IgD-negative memory B cell (primary cell): ENCODE results near the gene TIFAB. TPM values are rescaled to one million over a fixed set of nuclear protein-coding genes. Genes with fewer than 3 reads are reported as not detected.

Experiments used
- H3K27ac Mint-ChIP-seq, 3 donors: one replicate each; pipeline ENCODE4 v1.8.0; 2020 to 2022; ENCODE audit warnings: mild to moderate bottlenecking in 3 of 3, mixed read lengths in 3 of 3, moderate library complexity in 1 of 3
- H3K27me3 Mint-ChIP-seq: one replicate; pipeline ENCODE4 v1.8.0; 2021; ENCODE audit warnings: mixed read lengths
- H3K36me3 Mint-ChIP-seq: one replicate; pipeline ENCODE4 v1.8.0; 2020; ENCODE audit warnings: mild to moderate bottlenecking, mixed read lengths
- H3K4me1 Mint-ChIP-seq, 3 donors: one replicate each; pipeline ENCODE4 v1.8.0; 2020 to 2022; ENCODE audit warnings: mixed read lengths in 3 of 3, mild to moderate bottlenecking in 1 of 3
- H3K4me3 Mint-ChIP-seq, 4 donors: one replicate each; pipeline ENCODE4 v1.8.0; 2020 to 2022; ENCODE audit warnings: mild to moderate bottlenecking in 4 of 4, mixed read lengths in 4 of 4, moderate library complexity in 3 of 4
- H3K9me3 Mint-ChIP-seq, 3 donors: one replicate each; pipeline ENCODE4 v1.8.0; 2020 to 2021; ENCODE audit warnings: mixed read lengths in 3 of 3, mild to moderate bottlenecking in 1 of 3
- polyA plus RNA-seq: library from polyadenylated mRNA; unstranded; fragments of 300-500 nt; fragmentation: Illumina TruSeq; gene quantifications from one replicate; pipeline ENCODE4 v1.2.3, GENCODE V29; 2021

The TIFAB gene
- polyA plus RNA-seq, 1 donor from 2014 or later: not detected

DNA sequence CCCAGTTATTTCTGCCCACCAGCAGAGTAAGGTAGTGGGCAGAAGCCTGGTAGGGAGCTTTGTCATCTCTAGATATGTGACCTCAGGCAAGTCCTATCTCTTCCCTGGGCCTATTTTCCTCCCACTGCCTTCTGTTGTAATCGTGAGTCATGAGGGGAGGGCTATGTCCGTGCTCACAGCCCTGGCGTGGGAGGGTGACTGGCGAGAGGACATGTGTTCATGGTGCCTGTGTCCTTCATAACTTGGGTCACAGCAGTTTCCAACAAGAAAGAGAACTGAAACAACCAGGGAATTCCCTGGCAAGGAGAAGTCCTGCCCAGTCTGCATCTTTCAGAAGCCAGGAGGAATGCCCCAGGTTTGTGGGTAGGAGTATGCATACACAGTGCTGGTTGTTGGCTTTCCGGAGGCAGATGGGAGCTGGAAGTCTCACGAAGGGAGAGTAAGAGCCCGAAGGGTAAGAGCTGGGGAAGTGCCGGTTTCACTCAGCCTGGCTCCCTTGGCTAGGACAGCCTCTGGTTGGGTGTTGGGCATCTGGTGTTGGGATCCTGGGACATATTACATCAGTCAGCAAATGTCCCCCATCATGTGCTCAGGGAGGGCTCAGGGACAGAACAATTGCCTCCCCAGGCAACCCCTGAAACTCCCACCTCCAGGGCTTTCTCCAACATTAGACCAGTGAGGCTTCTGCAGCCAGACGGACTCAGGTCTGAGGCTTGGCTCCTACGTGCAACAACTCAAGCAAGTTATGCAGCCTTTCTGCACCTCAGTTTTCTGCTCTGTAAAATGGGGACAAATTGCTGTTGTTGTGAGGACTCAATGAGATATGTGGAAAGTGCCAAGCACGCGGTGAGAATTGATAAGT lies 4.3 kb upstream of the TIFAB start:
- Mint-ChIP-seq H3K27ac (no peak overlapping the region), H3K27me3 (peaks cover 18% of the 10 kb centered on the region), H3K4me3 (peak overlapping the region in 1 of 4 donors; percentile 39)

DNA sequence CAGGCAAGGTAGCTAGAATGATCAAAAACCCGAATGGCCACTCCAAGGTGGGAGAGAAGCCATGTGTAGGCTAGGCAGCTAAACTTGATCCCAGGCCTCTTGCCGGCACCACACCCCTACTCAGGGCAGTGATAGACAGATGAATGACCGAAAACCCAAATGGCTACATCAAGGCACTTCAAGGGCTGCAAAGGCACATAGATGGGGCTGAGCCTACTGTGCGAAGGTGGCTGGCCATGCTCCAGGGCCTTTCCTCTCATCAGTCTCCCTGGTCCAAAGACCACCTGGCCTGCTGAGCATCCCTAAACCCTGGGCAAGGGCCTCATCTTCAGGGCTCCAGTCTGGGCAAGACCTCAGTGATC lies 3.7 kb upstream of the TIFAB start:
- Mint-ChIP-seq H3K36me3 (peaks cover 5% of the 10 kb centered on the region), H3K27ac (no peak overlapping the region), H3K27me3 (peaks cover 16% of the 10 kb centered on the region), H3K4me1 (peaks cover 0 to 5% (median 4%) of the 10 kb centered on the region in 3 donors), H3K4me3 (no peak overlapping the region), H3K9me3 (peaks cover 0 to 1% (median 0%) of the 10 kb centered on the region in 3 donors)

More for the DNA sequence above, 4.3 kb upstream of the TIFAB start:
- peaks cover 0 to 5% (median 4%) of the 10 kb centered on the region in 3 donors for H3K4me1 Mint-ChIP-seq
- peaks cover 0 to 1% (median 0%) of the 10 kb centered on the region in 3 donors for H3K9me3 Mint-ChIP-seq
- peaks cover 5% of the 10 kb centered on the region for H3K36me3 Mint-ChIP-seq

DNA sequence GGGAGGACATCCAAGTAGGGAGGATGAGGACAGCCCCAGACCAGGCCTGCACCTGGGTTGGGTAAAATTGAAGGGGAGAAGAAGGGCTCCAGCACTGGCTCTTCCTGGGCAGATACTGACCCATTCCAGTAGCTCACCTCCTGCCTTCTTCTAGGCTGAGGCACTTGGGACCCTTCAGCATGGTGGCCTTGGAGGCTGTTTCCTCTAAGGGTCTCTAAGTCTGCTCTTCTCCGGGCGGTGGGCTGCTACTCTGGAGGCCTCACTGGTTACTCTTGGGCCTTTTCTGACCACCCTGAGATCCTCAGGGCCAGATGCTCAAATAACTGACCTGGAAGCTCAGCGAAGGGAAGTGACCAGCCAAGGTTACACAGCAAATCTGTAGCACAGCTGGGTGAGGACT lies 2.8 kb upstream of the TIFAB start:
- H3K4me1 Mint-ChIP-seq: peaks cover 0 to 5% (median 4%) of the 10 kb centered on the region in 3 donors
- peaks cover 5% of the 10 kb centered on the region for H3K36me3 Mint-ChIP-seq
- peak overlapping the region in 1 of 3 donors; percentile 57 for H3K27ac Mint-ChIP-seq
- H3K9me3 Mint-ChIP-seq: peaks cover 0 to 1% (median 0%) of the 10 kb centered on the region in 3 donors
- H3K27me3 Mint-ChIP-seq: peaks cover 17% of the 10 kb centered on the region
- H3K4me3 Mint-ChIP-seq: no peak overlapping the region

DNA sequence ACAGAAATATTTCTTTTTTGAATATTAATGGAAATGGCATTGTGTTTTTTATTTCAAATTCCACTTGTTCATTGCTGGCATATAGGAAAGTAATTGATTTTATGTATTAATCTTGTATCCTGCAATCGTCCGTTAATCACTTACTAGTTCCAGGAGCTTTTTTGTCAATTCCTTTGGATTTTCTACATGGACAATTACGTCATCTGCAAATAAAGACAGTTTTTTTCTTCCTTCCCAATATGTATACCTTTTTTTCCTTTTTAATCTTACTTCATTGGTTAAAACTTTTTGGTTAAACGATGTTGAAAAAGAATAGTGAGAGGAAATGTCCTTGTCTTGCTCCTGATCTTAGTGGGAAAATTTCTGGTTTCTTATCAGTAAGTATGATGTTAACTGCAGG lies 1.5 kb upstream of the TIFAB start:
- Mint-ChIP-seq H3K4me3 (no peak overlapping the region), H3K36me3 (peaks cover 5% of the 10 kb centered on the region), H3K27me3 (peaks cover 10% of the 10 kb centered on the region), H3K27ac (no peak overlapping the region), H3K4me1 (peaks cover 0 to 5% (median 4%) of the 10 kb centered on the region in 3 donors), H3K9me3 (no peaks in the 10 kb centered on the region)

- no peak overlapping the region for H3K4me3 Mint-ChIP-seq
- H3K4me1 Mint-ChIP-seq: peaks cover 0 to 5% (median 4%) of the 10 kb centered on the region in 3 donors
- peaks cover 0 to 4% (median 0%) of the 10 kb centered on the region in 3 donors for H3K9me3 Mint-ChIP-seq
- peaks cover 13% of the 10 kb centered on the region for H3K27me3 Mint-ChIP-seq
- H3K27ac Mint-ChIP-seq: no peak overlapping the region
- H3K36me3 Mint-ChIP-seq: peaks cover 5% of the 10 kb centered on the region
Observed at GRCh38 chr5:135451581-135452320, 400 bp downstream of the TIFAB start.

- Mint-ChIP-seq H3K4me3 (no peak overlapping the region), H3K36me3 (peaks cover 5% of the 10 kb centered on the region), H3K9me3 (peaks cover 0 to 4% (median 0%) of the 10 kb centered on the region in 3 donors), H3K4me1 (peaks cover 0 to 2% (median 0%) of the 10 kb centered on the region in 3 donors), H3K27me3 (peaks cover 11% of the 10 kb centered on the region), H3K27ac (no peak overlapping the region)
Observed at GRCh38 chr5:135450952-135451351, 1.2 kb downstream of the TIFAB start.

- peaks cover 2% of the 10 kb centered on the region for H3K36me3 Mint-ChIP-seq
- H3K27me3 Mint-ChIP-seq: peaks cover 13% of the 10 kb centered on the region
- H3K4me3 Mint-ChIP-seq: no peak overlapping the region
- H3K9me3 Mint-ChIP-seq: peaks cover 0 to 4% (median 0%) of the 10 kb centered on the region in 3 donors
- no peak overlapping the region for H3K27ac Mint-ChIP-seq
- H3K4me1 Mint-ChIP-seq: peaks cover 0 to 2% (median 0%) of the 10 kb centered on the region in 3 donors
Observed at GRCh38 chr5:135450336-135450735, 1.8 kb downstream of the TIFAB start.

DNA sequence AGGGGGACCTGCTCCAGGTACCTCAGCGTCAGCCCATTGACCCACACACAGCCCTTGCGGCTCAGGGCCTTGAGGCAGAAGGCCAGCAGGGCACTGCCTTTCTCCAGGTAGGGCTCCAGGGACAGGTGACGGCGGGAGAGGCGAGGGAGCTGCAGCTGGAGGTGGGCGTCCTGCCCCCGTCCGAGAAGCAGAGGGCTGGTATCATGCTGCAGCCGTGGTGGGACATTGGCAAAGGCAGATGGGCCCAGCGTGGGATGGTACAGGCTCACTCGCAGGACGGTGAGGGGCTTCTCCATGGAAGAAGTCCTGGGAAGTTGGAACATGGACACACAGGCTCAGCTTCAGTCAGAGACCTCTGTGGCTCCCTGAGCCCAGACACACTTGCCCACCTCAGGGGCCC lies 2.5 kb downstream of the TIFAB start:
- peaks cover 0 to 4% (median 0%) of the 10 kb centered on the region in 3 donors for H3K9me3 Mint-ChIP-seq
- H3K4me1 Mint-ChIP-seq: peaks cover 0 to 2% (median 0%) of the 10 kb centered on the region in 3 donors
- H3K4me3 Mint-ChIP-seq: no peak overlapping the region
- peaks cover 13% of the 10 kb centered on the region for H3K27me3 Mint-ChIP-seq
- H3K36me3 Mint-ChIP-seq: peaks cover under 1% of the 10 kb centered on the region
- H3K27ac Mint-ChIP-seq: no peak overlapping the region

DNA sequence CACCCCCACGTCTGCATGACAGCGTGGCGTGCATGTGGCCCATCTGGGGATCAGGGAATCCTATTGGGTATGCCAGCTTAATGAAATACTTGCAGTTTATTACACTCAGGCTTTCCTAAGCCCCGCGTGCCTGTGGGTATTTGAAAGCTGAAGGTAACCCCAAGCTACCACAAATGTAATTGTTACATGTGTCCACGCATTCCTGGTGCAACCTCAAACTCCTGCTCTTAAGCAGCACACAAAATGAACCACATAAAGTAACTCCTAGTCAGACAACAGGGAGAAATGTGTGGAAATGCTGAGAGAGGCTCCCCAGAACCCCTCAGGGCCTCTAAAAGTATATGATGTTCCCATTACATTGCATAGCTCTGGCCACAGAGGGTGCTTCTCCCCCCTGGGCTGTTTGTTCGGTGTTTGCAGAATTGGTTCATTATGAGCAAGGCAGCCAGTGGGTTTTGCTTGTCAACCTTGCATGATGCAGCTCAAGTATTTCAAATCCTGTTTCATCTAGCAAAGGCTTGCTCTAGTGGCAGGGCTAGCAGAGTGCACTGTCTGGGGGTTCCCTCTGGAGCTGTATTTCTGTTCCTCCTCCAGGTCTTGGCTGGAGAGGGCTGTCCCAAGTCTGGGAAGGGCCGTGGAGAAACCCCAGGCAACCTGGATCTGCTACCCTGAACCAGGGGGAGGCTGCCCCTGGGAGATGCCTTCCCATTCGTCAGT lies 3.2 kb downstream of the TIFAB start:
- Mint-ChIP-seq H3K27ac (no peak overlapping the region), H3K9me3 (peaks cover 0 to 4% (median 0%) of the 10 kb centered on the region in 3 donors), H3K36me3 (no peaks in the 10 kb centered on the region), H3K4me3 (no peak overlapping the region), H3K4me1 (peaks cover 0 to 2% (median 0%) of the 10 kb centered on the region in 3 donors), H3K27me3 (peaks cover 13% of the 10 kb centered on the region)

DNA sequence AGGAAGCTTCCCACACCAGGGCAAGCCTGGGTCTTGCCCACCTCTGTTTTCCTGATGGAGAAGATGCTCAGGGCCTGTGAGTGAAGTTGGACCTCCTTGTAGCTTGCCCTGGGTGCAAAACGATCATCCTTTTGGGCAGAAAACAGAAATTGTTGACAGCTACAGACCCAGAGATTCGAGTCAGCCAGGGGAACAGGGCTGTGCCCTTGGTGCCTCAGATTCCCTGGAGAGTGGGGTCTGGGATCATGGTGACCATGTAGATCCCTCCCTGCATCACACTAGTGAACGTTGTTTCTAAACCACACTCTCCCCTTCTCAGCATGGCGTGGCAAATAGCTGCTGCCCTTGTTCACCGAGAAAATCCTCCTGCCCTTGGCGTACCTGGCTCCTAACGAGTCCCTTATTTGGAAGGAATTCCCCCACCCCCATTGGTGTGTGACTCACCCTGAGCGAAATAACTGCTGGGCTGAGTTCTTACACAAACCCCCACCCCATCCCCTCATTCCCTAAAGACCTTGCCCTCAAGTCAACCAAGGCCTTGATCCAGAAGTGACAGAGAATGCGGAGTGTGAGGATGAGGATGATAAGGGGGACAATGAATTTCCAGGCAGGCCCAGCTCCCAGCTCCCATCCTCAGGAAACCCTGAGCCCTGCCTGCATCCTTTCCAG lies 3.9 kb downstream of the TIFAB start:
- H3K9me3 Mint-ChIP-seq: peaks cover 0 to 4% (median 0%) of the 10 kb centered on the region in 3 donors
- H3K4me1 Mint-ChIP-seq: peaks cover 0 to 2% (median 0%) of the 10 kb centered on the region in 3 donors
- H3K36me3 Mint-ChIP-seq: no peaks in the 10 kb centered on the region
- no peak overlapping the region for H3K4me3 Mint-ChIP-seq
- no peak overlapping the region for H3K27ac Mint-ChIP-seq
- peaks cover 13% of the 10 kb centered on the region for H3K27me3 Mint-ChIP-seq

- Mint-ChIP-seq H3K4me3 (no peak within 1 kb of the TSS), H3K4me1 (peaks cover 0 to under 1% (median 0%) of the 10 kb centered on the region in 3 donors), H3K27ac (no peak within 1 kb of the TSS), H3K27me3 (peaks cover 13% of the 10 kb centered on the region), H3K36me3 (no peaks in the 10 kb centered on the region), H3K9me3 (peaks cover 0 to 4% (median 0%) of the 10 kb centered on the region in 3 donors)
Observed at GRCh38 chr5:135447298-135447929, 4.7 kb downstream of the TIFAB start, which contains the start of gene DCANP1. TSS of gene DCANP1 (minus strand) at chr5:135447348. CDS start at chr5:135447108, 240 bp downstream.

DNA sequence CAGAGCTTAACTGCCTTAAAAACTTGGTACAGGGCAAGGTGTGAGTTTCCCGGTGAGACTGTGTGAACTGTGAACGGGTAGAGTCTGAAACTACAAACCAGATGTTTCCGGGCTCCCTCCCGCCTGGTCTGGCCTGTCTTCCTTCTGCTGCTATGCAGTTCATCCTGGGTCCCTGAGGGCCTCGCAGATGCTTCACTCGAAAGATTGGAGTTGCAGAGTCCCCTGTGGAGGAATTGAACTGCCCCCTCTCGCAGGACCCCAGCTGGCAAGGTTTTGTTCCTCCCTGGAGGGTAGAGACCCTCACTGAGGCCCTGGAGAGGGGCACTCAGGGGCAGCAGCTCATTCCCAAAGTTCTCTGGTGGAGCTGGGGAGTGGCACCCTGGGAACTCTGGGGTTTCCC lies 5.5 kb downstream of the TIFAB start:
- Mint-ChIP-seq H3K27me3 (peaks cover 13% of the 10 kb centered on the region), H3K4me3 (no peak overlapping the region), H3K27ac (no peak overlapping the region), H3K9me3 (peaks cover 0 to 4% (median 0%) of the 10 kb centered on the region in 3 donors), H3K4me1 (no peaks in the 10 kb centered on the region), H3K36me3 (no peaks in the 10 kb centered on the region)

DNA sequence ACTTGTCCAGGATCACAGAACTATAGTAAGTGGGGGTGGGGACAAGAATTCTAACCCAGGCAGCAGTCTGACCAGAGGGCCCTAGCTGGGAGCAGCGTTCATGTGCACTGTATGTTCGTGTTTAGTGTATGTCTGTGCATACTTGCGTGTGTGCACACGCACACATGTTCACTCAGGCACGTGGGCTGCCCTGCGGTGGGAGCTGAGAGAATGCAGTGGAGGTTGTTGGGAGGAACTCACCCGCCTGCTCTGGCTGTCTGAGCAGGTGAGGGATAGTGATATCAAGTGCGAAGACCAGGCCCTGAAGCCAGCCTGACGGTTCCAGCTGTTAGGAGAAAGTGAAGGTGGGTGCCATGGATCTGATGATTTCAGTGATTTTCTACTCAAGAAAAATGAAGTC lies 5.9 kb downstream of the TIFAB start:
- Mint-ChIP-seq H3K4me3 (no peak overlapping the region), H3K36me3 (no peaks in the 10 kb centered on the region), H3K4me1 (peaks cover 0 to under 1% (median 0%) of the 10 kb centered on the region in 3 donors), H3K27me3 (peaks cover 13% of the 10 kb centered on the region), H3K9me3 (peaks cover 0 to 4% (median 0%) of the 10 kb centered on the region in 3 donors), H3K27ac (no peak overlapping the region)
